GM12892 (cell line): Measurements from ENCODE around the gene DHDDS.

ENCODE experiments used
- POLR2A ChIP-seq: IDR thresholded peaks from 2 replicates; pipeline ENCODE4 v1.6.1; 2011; ENCODE audit warnings: low read depth, low read length, control low read depth
- POLR2AphosphoS5 ChIP-seq: IDR thresholded peaks from 2 replicates; pipeline ENCODE4 v1.6.1; 2011; ENCODE audit warnings: low read depth, low read length, control low read depth

DNA sequence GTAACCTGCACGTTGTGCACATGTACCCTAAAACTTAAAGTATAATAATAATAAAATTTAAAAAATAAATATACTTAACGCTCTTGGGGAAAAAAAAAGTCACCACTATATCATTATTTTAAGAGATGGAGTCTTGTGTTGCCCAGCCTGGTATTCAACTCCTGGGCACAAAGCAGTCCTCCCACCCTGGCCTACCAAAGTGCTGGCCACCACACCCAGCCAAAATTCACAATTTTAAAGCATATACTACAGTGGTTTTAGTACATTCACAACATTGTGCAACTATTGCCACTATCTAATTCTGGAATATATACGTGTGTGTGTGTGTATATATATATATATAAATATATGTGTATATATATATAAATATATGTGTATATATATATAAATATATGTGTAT lies 46.0 kb downstream of the DHDDS start:
- TF ChIP-seq POLR2A, result no peak
- TF ChIP-seq POLR2AphosphoS5, result no peak
